ENCODE data around the gene CLIC5. TPM values are rescaled to one million over a fixed set of nuclear protein-coding genes. Genes with fewer than 3 reads are reported as not detected.

The CLIC5 gene
- total RNA-seq, 6 donors from 2014 or later, result 110 to 197 (median 138) TPM

- no peak for TF ChIP-seq POLR2AphosphoS5 (IDR thresholded peaks at IDR 0.05)
- ATAC-seq (ENCODE audit: low FRiP score in 2 of 2) (no peak), DNase-seq (no peak)
- Histone ChIP-seq H3K36me3 (no peaks in the 10 kb centered on the region), H3K4me1 (peaks cover 18 to 43% (median 26%) of the 10 kb centered on the region in 4 donors), H3K27ac (no peak overlapping the region), H3K27me3 (no peaks in the 10 kb centered on the region), H3K9me3 (no peaks in the 10 kb centered on the region), H3K4me3 (no peak overlapping the region)
- WGBS, 2 donors, result 89 to 92% methylated on average over 3 of the region's 3 CpGs
These were observed 33.1 kb upstream of the CLIC5 start for GRCh38 chr6:46048646-46049297.

GRCh38 chr6:46046558-46047174, 31.0 kb upstream of the CLIC5 start:
- DNase-seq (no peak), ATAC-seq (ENCODE audit: low FRiP score in 2 of 2) (no peak)

GRCh38 chr6:46044881-46045617, 29.4 kb upstream of the CLIC5 start:
- Histone ChIP-seq H3K36me3 (no peaks in the 10 kb centered on the region), H3K4me1 (peaks cover 3 to 17% (median 13%) of the 10 kb centered on the region in 4 donors), H3K27me3 (no peaks in the 10 kb centered on the region), H3K9me3 (no peaks in the 10 kb centered on the region), H3K27ac (peak overlapping the region; percentile 3 to 71 (median 62)), H3K4me3 (no peak overlapping the region)
- DNase-seq, result peak in 1 of 2 donors; percentile 47
- 38 to 43% methylated on average over 5 of the region's 5 CpGs for WGBS, 2 donors
- ATAC-seq (ENCODE audit: low FRiP score in 2 of 2), result peak; percentile 25 to 90
- TF ChIP-seq CTCF (IDR thresholded peaks at IDR 0.05) (no peak), EP300 (IDR thresholded peaks at IDR 0.05) (peak in 1 of 4 donors; percentile 70), POLR2A (IDR thresholded peaks at IDR 0.05) (no peak), POLR2AphosphoS5 (IDR thresholded peaks at IDR 0.05) (peak in 1 of 2 donors; percentile 64)

More at GRCh38 chr6:46046558-46047174, 31.0 kb upstream of the CLIC5 start:
- H3K27me3 ChIP-seq, result no peaks in the 10 kb centered on the region
- H3K4me3 ChIP-seq, result no peak overlapping the region
- TF ChIP-seq CTCF (IDR thresholded peaks at IDR 0.05) (no peak), EP300 (IDR thresholded peaks at IDR 0.05) (no peak)
- H3K9me3 ChIP-seq, result no peaks in the 10 kb centered on the region
- peaks cover 3 to 23% (median 14%) of the 10 kb centered on the region in 4 donors for H3K4me1 ChIP-seq
- H3K27ac ChIP-seq, result no peak overlapping the region
- WGBS, 2 donors, result 80 to 90% methylated on average over 5 of the region's 5 CpGs
- no peaks in the 10 kb centered on the region for H3K36me3 ChIP-seq

GRCh38 chr6:46042355-46042999, 26.8 kb upstream of the CLIC5 start:
- Histone ChIP-seq H3K27me3 (no peaks in the 10 kb centered on the region), H3K4me3 (no peak overlapping the region), H3K27ac (no peak overlapping the region), H3K4me1 (peaks cover 3 to 17% (median 13%) of the 10 kb centered on the region in 4 donors), H3K9me3 (no peaks in the 10 kb centered on the region), H3K36me3 (no peaks in the 10 kb centered on the region)
- DNase-seq, result no peak
- whole genome bisulfite sequencing, 2 donors, result 53 to 60% methylated on average over 5 of the region's 5 CpGs
- no peak for TF ChIP-seq POLR2AphosphoS5 (IDR thresholded peaks at IDR 0.05)
- TF ChIP-seq EP300 (IDR thresholded peaks at IDR 0.05), result no peak
- no peak for TF ChIP-seq POLR2A (IDR thresholded peaks at IDR 0.05)
- peak; percentile 45 to 79 (median 64) for TF ChIP-seq CTCF (IDR thresholded peaks at IDR 0.05)
- ATAC-seq (ENCODE audit: low FRiP score in 2 of 2), result peak; percentile 67 to 83

- no peaks in the 10 kb centered on the region for H3K9me3 ChIP-seq
- ATAC-seq (ENCODE audit: low FRiP score in 2 of 2) (no peak), DNase-seq (no peak)
- H3K4me1 ChIP-seq, result peaks cover 3 to 17% (median 14%) of the 10 kb centered on the region in 4 donors
- no peaks in the 10 kb centered on the region for H3K27me3 ChIP-seq
- no peaks in the 10 kb centered on the region for H3K36me3 ChIP-seq
- H3K4me3 ChIP-seq, result no peak overlapping the region
- no peak for TF ChIP-seq EP300 (IDR thresholded peaks at IDR 0.05)
- no peak for TF ChIP-seq POLR2A (IDR thresholded peaks at IDR 0.05)
- no peak for TF ChIP-seq CTCF (IDR thresholded peaks at IDR 0.05)
- 93 to 96% methylated on average over 7 of the region's 7 CpGs for WGBS, 2 donors
- no peak overlapping the region for H3K27ac ChIP-seq
These were observed 24.6 kb upstream of the CLIC5 start for GRCh38 chr6:46040288-46040687.
